ENCODE data around the gene BCO1.

Gene BCO1

DNA sequence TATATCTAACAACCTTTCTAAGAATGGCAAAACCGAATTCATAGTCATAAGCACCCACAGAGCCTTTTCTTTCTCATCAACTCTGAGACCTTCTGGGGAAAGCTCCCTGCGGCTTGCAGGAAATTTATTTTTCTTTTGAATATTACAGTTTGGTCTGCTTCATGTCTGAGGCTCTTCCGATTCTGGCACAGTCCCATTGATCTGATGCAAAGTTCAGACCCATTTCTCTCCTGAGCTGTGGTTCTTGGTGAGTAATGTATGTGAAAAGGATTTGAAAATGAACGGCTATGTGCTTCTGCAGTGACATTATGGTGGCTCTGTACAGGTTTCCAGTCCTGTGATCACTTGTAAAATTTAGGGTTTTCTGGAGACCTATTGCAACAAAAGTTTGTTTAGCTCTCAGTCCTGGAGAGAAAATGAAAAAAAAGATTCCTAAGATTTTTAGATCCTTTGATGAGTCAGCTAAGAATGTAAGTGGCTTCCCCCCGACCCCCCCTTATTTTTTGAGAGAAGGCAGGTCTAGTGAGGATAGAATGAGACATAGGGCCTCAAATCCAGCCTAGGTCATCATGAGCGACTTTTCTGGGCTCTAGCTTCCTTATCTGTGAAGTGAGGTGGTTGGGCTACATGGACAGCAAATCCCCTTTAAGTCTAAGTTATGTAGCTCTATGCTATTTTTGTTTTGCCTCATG is 80.9 kb downstream of the BCO1 start:
- no peak for DNase-seq

DNA sequence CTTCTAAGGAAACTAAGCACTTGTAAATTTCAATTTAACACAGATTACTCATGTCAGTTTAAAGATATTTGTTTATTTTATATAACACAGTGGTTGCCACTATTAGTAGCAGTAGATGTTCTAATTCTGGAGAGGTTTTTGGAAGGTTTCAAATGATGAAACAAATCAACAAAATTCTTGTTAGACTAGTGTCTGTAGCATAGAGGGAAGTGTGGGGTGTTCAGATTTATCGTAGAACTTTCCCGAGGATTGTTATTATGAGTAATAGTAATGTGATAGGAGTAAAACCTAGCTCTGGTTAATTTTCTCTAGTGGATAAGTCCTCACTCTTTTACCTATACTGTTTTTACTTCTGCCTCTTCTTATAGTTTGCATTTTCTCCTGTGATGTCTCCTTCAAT is 82.5 kb downstream of the BCO1 start:
- no peak for DNase-seq

- no peak for DNase-seq
These were observed 83.0 kb downstream of the BCO1 start for GRCh38 chr16:81321536-81321935.

DNA sequence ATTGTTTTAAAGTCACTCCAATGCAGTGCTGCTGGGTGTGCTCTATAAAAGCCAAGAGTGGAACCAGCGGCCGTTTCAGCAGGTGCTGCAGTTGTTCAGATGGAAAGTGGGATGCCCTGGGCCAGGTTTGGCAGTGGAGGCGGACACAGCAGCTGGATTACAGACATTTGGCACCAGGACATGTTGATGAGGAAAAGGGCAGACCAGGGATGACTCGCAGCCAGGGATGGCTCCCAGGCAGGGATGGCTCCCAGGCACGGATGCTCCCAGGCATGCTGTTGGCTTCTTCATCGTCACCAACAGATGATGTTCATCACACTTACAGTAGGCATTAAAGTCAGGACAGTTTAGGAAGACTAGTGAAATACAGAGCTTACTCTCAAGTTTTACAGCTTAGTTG is 86.3 kb downstream of the BCO1 start:
- no peak for DNase-seq

DNA sequence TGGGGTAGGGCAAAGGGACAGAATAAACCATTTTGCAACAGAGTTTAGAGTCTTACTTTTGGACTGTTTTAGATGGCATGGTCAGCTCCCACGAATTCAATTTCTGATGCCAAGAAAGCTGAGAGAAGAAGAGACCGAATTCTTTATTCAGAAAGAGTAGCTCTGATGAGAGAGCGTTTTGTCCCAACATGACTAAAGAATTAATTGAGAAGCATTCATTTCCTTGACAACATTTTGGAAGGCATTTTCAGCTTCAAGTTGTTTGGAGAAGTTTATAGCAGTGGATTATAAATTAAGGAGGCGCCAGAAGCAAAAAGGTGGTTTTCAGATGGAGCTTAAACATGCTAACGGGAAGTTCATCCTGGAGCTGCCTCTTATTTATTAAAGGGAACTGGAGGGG is 88.5 kb downstream of the BCO1 start:
- DNase-seq: no peak

GRCh38 chr16:81327447-81328196 is 89.1 kb downstream of the BCO1 start:
- no peak for DNase-seq

DNA sequence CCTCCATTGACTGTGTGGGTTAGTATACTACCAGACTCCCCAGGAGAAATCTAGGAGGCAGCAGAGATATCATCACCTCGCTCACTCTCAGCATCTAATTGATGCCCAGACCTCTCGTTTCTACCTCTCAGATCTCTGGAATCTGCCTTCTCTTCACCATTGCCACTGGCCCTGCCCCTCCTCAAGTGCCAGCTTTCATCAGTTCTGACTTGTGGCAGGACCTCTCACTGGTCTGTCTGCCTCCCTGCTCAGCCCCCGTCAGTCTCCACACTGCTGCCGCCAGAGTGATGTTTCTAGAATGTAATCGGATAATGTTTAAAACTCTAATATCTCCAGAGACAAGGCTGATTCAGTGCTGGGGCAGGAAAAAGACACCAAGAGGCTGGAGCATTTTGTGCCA is 91.5 kb downstream of the BCO1 start:
- DNase-seq: no peak

DNA sequence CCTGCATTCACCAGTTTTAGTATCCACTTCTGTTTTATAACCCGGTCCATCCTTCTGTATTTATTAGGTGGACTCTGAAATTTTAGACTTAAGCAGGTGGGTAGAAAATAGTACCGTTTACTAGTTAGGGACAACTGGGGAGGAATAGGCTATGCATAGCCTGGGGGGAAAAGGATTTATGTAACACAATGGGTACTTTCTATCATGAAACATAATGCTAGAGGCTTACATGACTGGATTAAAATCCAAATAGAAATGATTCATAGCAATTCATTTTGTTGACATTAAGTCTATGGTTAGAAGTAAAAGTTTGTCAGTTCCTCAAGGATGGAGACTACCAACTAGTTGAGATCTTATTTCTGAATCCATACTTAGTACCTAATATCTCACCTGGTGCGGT is 94.9 kb downstream of the BCO1 start:
- no peak for DNase-seq

GRCh38 chr16:81335669-81336068 is 97.2 kb downstream of the BCO1 start:
- DNase-seq: no peak

- DNase-seq: no peak
These were observed 98.6 kb downstream of the BCO1 start for GRCh38 chr16:81337097-81337496.
